ENCODE data around the gene NRIP2. TPM values are rescaled to one million over a fixed set of nuclear protein-coding genes. Genes with fewer than 3 reads are reported as not detected.

NRIP2 gene
- total RNA-seq, 4 donors from 2014 or later: 0.46 to 4.9 (median 0.93) TPM

DNA sequence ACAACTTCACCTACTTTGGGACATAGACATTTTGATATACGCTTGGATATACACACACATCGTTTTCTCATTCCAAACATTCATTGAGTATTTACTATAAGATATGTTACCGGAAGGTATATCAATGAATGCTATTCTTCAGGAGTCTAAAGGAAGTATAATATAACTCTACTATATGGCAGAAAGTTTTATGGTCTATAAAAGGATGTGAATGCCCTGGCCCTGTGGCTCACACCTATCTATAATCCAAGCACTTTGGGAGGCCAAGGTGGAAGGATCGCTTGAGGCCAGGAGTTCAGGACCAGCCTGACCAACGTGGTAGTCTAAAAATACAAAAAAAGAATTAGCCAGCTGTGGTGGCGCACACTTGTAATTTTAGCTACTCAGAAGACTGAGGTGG, 5.6 kb downstream of the NRIP2 start:
- DNase-seq (ENCODE audit: low spot score) (no peak), ATAC-seq (ENCODE audit: low FRiP score) (no peak)
- TF ChIP-seq, protein P1, sequence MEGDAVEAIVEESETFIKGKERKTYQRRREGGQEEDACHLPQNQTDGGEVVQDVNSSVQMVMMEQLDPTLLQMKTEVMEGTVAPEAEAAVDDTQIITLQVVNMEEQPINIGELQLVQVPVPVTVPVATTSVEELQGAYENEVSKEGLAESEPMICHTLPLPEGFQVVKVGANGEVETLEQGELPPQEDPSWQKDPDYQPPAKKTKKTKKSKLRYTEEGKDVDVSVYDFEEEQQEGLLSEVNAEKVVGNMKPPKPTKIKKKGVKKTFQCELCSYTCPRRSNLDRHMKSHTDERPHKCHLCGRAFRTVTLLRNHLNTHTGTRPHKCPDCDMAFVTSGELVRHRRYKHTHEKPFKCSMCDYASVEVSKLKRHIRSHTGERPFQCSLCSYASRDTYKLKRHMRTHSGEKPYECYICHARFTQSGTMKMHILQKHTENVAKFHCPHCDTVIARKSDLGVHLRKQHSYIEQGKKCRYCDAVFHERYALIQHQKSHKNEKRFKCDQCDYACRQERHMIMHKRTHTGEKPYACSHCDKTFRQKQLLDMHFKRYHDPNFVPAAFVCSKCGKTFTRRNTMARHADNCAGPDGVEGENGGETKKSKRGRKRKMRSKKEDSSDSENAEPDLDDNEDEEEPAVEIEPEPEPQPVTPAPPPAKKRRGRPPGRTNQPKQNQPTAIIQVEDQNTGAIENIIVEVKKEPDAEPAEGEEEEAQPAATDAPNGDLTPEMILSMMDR (IDR thresholded peaks at IDR 0.05): no peak

DNA sequence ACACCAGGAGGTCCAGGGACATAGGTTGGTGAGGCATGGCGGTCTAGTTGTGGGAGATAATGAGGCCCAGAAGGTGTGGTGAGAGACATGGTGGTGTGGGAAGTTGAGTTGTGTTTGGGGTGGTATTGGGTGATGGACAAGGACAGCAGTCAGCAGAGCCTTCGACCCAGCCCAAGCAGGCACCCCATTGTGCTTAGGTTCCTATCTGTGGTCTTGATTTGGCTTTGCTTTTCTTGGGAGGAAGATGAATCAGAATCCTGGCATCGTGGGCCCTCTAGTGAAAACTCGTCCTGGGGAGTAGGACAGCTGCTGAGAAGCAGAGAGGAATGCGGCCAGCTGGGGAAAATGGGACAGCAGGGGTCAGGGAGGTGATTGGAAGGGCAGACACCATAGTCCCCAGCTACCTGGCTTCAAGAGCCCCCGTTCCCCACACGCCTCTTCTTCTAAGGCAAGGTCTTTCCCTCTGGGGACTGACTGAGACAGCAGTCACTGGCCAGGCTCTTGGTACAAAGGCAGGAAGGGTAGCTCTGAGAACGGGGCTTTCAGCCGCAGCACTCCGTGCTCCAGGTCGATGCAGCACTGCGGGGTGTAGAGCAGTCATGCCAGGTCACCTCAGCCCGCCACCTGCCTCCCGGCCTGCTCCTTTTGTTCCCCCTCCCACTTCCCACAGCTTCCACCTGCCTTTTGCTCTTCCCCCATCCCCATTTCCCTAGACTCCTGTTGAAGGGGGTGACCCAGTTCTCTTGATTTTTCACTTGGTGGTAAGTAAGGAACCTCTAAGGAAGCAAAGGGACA, 7.9 kb downstream of the NRIP2 start:
- ATAC-seq (ENCODE audit: low FRiP score) (no peak), DNase-seq (ENCODE audit: low spot score) (no peak)
- TF ChIP-seq, protein P1 (IDR thresholded peaks at IDR 0.05): no peak

DNA sequence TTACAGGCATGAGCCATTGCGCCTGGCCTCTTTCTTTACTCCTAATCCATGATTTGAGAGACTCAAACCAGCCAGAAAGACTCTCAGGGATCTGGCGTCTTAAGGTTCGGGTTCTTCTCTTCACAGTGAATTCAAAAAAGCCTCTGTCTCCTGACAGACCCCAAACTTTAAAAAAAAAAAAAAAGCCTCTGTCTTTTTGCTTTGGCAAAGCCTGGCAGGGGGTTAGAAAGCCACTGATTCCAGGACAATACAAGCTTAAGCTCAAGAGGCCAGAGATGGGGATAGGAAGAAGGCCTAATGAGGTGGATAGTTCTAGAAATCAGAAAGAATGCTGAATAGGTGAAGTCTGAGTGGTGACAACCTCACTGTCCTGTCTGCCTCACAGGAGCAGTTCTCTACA, 8.8 kb downstream of the NRIP2 start:
- TF ChIP-seq, protein P1 (IDR thresholded peaks at IDR 0.05): no peak
- ATAC-seq (ENCODE audit: low FRiP score): no peak
- DNase-seq (ENCODE audit: low spot score): no peak

DNA sequence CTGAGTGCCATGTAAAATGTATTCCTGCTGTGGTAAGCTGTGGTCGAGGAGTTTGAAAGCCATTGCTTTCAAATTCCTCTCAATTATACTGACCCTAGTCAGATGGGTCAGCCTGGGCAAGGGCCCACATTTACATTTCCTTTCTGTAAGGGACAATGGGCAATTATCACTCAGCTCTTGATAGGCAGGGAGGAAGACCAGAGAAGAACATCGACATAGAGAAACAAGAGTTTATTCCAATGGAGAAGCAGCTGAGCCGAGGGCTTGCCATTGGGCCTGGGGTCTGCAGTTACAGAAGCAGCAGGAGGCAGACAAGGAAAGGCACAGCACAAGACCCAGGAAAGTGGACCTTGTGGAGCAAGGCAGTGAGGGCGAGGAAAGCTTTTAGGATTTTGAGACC, 9.7 kb downstream of the NRIP2 start:
- ATAC-seq (ENCODE audit: low FRiP score): no peak
- no peak for DNase-seq (ENCODE audit: low spot score)
- TF ChIP-seq, protein P1 (IDR thresholded peaks at IDR 0.05): no peak

DNA sequence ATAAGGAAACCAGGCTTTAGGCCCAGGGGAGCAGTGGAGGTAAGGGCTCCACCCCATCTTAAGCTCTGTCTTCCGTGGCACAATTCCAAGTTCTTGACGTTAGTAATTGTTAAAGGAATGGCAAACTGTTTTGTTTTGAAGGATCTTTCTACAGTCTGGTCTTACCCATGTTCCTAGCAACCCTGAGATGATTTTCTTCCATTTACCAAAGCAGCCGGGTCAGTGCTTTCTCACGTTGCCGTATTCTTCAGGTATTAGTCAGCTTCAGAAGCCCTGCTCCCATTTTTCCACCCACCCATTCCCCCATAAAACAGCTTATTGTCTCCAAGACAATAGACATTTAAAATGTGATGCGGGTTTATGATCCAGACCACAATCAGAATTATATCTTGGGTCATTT, 10.3 kb downstream of the NRIP2 start:
- TF ChIP-seq, protein P1 (IDR thresholded peaks at IDR 0.05): no peak
- no peak for DNase-seq (ENCODE audit: low spot score)

DNA sequence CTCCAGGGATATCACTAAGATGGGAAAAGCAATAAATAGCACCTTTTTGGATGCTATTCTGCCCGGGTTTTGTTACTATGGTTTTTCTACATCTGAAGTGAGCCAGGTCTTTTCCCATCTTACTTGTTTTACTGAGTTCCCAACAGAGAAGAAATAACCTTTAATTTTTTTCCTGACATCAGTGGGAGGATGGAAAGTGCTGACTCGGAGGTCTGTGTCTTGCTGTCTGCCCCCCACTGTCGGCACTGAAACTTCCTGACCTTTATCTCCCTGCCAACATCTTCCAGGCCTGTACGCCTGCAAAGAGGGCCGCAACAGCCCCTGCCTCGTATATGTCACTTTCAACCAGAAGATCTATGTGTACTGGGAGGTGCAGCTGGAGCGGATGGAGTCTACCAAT, 11.4 kb downstream of the NRIP2 start:
- no peak for ATAC-seq (ENCODE audit: low FRiP score)
- DNase-seq (ENCODE audit: low spot score): no peak
- TF ChIP-seq, protein P1 (IDR thresholded peaks at IDR 0.05): no peak

More for the DNA sequence above, 10.3 kb downstream of the NRIP2 start:
- no peak for ATAC-seq (ENCODE audit: low FRiP score)

DNA sequence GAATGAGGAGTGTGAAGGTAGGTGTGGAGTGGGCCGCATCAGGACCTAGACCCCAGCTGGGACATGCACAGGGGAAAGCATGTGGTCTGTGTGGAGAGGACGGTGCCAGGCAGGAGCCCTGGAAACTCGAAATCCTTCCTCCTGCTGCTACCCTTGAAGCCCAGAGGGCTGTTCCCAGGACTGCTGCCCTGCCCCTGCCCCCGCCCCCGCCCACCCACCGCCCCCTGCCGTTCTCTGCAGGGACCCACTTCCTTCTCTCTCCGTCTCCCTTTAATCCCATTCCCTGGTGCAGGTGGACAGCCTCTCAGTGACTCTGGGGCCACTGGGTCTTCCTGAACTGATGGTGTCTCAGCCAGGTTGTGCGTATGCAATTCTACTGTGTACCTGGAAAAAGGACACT, 14.4 kb downstream of the NRIP2 start:
- TF ChIP-seq, protein P1 (IDR thresholded peaks at IDR 0.05): no peak
- DNase-seq (ENCODE audit: low spot score) (no peak), ATAC-seq (ENCODE audit: low FRiP score) (no peak)
